ENCODE measurements around the gene ARR3.

GRCh38 chrX:70226048-70226447 lies 42.1 kb upstream of the ARR3 start:
- TF ChIP-seq CBFB (CRISPR knock-in tag; IDR thresholded peaks at IDR 0.05; ENCODE audit: low read depth) (no peak), JAZF1 (CRISPR knock-in tag; IDR thresholded peaks at IDR 0.05) (no peak), GRHL2 (CRISPR knock-in tag; IDR thresholded peaks at IDR 0.05; ENCODE audit: insufficient replicate concordance, severe bottlenecking) (no peak)
- TF ChIP-seq, protein P1, sequence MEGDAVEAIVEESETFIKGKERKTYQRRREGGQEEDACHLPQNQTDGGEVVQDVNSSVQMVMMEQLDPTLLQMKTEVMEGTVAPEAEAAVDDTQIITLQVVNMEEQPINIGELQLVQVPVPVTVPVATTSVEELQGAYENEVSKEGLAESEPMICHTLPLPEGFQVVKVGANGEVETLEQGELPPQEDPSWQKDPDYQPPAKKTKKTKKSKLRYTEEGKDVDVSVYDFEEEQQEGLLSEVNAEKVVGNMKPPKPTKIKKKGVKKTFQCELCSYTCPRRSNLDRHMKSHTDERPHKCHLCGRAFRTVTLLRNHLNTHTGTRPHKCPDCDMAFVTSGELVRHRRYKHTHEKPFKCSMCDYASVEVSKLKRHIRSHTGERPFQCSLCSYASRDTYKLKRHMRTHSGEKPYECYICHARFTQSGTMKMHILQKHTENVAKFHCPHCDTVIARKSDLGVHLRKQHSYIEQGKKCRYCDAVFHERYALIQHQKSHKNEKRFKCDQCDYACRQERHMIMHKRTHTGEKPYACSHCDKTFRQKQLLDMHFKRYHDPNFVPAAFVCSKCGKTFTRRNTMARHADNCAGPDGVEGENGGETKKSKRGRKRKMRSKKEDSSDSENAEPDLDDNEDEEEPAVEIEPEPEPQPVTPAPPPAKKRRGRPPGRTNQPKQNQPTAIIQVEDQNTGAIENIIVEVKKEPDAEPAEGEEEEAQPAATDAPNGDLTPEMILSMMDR (IDR thresholded peaks at IDR 0.05): no peak
- TF ChIP-seq, protein P2, sequence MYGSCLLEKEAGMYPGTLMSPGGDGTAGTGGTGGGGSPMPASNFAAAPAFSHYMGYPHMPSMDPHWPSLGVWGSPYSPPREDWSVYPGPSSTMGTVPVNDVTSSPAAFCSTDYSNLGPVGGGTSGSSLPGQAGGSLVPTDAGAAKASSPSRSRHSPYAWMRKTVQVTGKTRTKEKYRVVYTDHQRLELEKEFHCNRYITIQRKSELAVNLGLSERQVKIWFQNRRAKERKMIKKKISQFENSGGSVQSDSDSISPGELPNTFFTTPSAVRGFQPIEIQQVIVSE (CRISPR knock-in tag; IDR thresholded peaks at IDR 0.05; ENCODE audit: borderline replicate concordance): no peak

Data from WTC11 (cell line).